Superior temporal gyrus (tissue), 1 donor: Measurements from ENCODE around the gene MYO5B.

ENCODE experiments used
- DNase-seq: peaks from one replicate; pipeline ENCODE4 v3.0.0-alpha.2; 2016; ENCODE audit errors: extremely low spot score

Gene MYO5B

DNA sequence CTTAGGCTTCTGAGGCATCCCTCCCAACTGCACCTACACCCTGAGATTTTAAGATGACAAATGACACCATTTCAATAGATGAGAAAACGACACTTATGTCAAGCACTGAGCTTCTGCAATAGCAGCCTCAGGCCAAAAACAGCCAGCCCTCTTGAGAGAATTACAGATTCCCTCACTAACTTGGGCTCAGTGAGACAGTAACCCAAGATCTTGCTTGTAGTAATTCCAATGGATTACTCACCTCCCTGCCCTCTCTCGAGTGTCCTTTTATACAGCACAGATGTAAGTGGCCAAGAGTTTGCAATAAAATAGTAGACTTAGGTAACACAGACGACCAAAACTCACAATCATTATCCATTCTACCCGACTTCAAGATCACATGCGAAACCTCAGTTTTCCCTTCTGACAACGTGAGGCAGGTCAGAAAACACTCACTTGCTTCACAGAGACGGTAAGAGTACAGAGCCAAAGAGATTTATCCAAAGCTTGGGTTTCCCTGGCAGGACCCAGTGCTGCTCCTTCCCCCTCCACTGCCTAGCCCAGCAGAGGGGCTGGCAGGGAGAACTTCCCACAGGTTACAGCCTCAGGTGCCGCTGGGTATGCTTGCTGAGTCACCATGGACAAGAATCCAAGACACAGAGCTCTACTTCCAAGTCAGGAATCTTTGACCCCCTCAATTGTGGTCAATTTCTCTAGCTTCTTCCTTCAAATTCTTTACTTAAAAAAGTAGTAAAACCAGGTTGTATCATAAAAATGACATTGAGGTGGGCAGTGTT is 181.4 kb downstream of the MYO5B start:
- no peak for DNase-seq

DNA sequence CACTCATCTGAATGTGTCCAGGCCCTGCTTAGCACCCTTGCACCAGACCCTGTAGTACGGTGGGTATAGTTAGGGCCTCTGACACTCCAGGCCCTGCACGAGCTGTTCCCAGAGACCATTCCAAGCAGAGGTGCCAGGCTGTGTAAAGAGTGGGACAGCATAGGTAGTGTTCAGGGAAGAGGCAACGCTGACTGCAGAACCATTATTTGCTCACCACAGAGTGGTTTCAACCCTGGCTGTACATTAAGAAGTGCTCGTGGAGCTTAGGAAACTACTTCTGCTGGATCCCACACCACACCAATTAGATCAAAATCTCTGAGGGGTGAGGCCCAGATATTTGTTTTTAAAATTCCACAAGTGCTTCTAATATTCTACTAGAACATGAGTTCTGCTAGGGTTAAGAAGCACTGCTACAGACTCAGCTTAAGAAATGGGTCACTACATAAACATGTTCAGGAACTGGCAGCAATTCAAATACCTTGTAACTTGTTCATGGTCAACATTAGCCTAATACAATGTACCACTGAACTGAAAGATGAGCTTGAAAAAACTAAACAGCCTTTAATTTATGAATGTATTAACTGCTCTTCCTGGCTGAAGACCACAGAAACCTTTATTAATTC is 183.0 kb downstream of the MYO5B start:
- DNase-seq = no peak

DNA sequence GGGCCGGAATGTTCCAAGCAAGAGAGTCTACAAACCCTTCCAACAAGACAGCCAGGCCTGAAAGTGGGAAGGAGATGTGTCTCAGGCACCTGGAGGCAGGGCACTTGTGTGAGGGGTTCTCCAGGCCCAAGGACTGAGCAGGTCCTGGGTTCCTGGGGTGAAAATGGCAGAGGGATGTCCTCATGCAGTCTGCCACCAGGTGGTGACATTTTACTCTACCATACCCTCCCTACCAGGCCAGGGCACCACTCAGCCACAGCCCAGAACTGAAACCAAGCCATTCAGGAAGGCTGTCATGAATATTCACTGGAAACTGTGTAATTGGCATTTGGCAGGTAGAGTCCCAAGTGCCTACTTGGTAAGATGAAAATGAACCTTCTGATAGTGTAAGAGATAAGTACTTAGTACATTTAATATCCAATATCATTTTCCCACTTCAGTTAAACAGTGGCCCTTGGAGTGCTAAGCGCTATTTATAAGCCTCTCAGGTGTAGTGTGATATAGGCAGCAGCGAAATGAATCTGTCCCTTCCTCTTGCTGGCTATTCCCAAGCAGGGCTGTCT is 185.1 kb downstream of the MYO5B start:
- DNase-seq = peak; percentile 41

DNA sequence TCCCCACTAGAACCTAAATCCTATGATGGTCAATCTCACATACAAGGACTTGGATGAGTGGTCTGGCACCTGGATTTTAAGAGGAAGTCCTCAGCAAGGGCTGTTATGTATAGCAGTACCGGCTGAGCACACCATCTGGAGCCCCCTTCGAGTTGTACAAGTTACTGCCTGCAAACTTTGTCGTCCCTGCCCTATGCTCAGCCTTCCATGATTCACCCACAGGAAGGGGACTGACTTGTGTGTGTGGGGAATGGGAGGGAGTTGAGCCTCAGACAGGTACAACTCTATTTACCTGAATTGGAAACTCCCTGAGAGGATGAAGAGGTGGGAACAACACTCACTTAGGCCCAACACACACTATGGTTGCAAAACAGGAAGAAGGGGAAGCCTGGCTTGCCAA is 186.6 kb downstream of the MYO5B start:
- DNase-seq = no peak

DNA sequence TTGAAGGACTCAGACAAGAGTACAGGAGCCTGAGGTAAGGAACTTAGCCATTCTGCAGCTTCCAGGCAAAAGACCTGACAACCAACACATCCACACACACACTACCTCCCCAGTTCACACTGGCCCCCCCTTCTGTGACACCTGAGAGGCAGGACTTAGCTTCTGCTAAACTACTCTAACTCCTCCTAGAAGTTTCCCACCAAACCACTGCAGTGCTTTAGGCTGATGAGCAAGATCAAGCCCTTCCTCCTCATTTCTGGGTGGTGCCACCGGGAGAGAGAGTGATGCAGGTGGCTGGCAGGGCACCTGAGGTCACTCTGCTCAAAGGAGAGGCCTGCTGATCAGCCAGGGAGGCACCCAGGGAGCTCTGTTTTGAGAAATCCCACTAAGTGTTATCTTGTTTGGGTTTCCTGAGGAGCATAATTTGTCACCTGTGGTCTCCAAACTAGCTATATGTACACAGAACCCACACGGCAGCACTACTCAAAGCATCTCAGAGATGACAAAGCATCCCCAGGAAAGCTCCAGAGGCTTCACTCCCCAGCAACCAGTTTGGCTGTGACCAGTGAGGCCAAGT is 188.4 kb downstream of the MYO5B start:
- DNase-seq = no peak

DNA sequence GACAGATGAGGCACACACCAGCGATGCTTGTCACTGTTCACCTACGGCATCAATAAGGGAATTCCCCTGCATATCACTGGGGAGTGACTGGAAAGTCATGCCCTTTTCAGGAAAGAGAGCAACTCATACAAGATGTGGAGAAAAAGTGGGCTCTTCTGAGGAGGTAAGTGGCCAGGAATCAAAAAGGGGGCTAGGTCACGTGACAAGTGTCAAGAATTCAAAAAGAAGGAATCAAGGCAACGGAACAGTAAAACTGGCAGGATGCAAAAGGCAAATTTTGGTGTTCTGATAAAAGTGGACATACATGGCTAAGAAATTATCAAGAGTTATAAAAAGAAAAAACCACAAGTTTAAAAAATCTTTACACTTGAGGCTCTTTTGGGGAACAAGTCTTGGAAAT is 190.9 kb downstream of the MYO5B start:
- DNase-seq = no peak

DNA sequence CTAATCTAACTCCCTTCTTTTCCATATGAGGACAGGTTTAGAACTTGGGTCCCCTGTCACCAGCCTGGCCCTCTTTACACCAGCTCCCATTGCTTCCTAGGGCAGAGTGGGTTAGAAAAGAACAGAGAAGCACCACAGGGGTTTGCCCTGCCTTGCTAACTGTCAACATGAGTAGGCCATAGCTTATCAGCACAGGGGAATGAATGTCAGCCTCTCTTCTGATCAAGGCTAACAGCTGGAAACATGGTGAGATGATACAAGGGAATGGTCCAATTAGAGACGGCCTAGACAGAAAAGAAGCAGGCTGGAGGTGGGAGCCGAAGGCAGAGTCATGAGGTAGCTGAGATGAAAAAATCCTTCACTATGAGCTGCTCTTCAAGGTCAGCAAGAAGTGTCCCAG is 192.2 kb downstream of the MYO5B start:
- DNase-seq = no peak

DNA sequence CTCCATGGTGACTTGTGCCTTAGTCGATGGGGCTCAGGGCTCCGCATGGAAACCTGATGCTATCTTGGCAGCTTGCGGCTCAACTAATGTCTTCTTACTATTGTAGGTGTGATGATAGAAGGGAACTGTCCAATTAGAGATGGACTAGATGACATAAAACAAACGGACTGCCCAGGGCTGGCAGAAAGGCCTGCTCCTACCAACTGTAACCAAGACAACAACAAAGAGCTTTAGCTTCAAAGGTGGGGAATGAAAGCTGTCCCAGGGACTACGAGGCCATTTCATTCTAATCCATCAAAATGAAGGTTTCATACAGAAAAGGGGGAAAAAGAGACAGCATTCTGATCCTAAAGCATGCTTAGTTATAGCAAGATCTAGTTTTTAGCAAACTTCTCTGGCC is 194.7 kb downstream of the MYO5B start:
- no peak for DNase-seq

DNA sequence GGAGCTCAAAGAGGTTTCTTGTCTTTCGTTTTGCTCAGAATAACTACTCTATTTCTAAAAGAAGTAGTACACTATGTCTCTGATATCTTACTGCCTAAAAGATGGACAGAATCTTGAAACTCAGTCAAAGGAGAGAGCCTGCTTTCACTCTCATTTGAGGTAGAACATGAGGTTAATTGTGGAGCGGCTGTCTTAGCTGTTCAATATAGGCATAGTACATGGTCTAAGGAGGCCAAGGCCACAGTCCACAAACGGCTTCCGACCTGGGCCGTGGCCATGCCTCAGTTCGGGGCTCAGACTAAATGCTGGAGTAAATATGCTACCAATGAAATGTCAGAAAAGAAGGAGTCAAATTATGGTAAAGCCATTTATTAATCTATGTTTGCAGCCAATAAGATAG is 195.8 kb downstream of the MYO5B start:
- DNase-seq = no peak

DNA sequence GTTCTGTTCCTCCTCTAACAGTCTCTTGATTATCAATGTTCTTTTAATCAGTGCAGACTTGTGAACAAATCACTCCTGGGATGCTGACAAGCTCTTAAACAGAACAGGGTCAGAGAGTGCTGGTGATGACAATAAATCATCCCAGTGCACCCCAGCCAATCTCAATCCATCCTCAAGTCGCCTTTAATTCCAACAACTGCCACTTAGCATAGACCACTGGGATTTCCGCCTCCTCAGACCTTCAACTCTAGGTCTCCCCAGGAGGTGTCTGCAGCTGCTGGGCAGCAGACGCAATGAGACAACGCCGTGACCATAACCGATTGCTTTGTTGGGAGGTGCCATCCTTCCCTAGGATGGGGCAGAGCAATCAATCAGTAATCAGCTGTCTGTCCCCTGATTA is 197.4 kb downstream of the MYO5B start:
- no peak for DNase-seq

DNA sequence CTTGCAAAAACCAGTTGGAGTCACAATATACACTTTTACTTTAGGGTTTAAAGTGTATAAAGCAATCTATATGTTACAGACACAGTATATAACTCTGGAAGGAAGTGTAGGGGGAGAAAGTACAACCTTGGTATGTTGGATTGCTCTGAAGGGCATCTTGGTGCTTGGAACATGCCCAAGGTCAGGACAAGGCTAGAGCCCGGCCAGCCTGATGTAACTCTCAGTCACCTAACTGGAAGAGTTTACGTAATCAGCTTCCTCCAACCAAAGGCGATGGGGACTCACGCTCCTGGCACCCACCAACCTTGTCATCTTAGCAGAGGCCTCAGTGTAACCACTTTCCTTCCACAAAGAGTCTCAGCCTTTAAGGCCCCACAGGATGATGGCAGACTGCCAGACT is 200.5 kb downstream of the MYO5B start:
- no peak for DNase-seq

DNA sequence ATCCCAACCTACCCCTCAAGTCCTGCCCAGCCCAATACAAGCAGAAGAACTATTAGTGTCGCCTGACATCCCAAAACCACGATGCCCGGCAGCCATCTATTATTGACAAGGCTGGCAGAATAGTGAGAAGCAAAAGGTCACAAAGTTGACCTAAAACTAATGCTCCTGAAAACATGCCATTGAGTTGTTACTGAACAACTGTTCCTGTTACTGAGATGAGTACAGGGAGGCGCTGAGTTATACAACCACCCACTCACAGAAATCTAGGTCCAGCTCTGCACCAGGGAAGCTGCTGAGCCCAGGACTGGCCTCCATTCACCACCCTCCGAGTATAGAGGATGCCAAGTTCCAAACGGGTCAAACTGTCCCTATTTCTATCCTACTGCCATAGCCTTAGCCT is 201.6 kb downstream of the MYO5B start:
- no peak for DNase-seq

DNA sequence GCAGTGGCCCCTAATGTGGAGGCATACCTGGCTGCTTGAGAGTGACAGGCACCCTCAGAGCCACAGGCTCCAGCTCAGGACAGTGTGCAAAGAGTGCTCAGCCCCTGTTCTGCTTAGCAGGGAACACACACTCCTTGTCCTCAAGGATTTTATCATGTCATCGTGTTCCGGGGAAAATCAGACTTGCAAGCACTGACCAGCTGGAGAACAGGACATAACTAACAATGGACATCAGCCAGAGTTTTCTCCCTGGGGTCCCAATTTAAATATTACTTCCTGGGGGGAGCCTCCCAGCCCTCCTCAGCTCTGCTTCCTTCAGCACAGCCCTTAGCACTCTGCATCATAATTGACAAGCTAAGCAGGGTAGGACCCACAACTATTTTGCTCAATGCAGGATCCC is 206.2 kb downstream of the MYO5B start:
- no peak for DNase-seq

DNA sequence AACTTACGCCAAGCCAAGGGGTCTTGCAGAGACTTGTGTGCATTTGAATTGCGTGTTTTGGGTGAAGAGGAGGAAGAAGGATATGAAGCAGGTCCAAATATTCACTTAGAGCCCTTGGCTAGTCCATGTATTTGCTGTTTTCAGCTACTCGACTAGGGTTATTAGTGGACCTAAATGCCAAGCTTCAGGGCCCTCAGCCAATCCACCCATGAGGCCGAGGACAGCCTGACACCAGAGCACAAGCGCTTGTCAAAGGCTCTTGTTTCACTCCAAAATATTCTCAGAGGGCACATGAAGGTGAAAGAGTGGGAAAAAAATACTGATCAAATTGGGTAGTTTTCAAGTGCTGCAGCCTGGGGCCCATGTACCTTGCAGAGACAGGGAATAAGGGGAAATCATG is 206.8 kb downstream of the MYO5B start:
- no peak for DNase-seq

DNA sequence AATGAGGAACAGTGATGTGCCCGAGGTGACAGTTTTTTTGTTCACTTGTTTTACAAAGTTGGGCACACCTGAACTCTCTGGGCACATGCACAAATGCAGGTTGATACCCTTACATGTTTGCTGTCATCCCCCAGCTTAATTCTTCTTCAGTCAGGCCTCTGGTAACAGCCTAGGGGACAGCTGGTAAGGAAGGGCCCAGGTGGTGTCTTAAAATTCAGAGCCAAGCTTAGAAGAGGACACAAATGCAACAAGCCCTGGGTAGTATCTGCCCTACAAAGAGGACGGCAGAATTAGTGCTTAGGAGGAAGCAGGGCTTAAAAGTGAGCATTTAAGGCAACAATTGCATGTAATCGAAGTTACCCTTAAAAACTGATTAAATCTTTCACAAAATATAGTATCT is 209.7 kb downstream of the MYO5B start:
- DNase-seq = no peak

DNA sequence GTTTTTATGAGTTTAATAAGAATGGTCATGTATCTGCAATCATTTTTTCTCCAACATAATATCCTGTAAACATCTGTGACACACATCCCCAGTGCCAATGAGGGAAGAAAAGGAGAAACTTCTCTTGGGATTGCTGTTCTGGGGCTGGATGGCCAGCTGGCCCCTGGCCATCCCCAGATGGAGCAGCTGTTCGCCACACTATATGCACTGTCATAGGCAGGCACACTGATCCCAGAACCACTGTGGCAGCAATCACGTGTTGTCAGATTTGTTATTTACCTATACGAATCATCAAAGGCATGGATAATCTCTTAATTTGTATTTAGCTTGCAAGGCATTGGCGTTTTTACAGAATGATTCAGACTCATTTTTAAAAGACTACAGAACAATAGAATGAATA is 214.1 kb downstream of the MYO5B start:
- DNase-seq = no peak

DNA sequence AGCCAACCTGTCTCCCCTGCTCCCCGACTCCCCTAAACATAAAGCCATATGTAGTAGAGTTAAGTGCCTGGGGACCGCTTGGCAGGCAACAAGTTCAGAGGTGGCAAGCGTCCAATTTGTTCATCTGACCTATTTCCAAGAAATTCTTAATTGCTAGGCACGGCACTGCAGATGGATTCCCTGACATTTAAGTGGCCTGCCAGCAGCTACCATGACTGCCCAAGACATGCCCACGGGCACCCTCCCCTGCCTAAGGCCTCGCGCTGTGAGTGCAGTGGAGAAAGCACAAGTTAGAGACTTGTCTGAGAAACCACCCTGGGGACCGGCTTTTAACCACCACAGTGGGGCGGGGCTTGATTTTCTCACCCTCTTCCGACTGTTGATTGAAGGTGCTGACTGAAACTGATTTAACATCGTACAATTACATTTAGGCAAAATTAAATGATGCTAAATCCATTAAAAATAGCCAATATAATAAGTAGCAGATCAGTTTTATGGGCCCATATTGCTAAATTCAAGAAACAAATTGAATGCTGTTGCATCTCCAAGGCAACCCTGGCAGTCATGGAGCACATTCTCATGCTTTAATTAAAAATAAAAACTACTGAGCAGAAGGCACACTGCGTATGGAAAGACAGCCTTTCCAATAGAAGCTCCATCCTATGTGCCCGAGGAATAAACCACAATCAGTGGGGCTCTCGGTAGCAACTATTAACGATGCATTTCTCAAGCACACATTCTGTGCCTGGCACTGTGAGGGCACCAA is 218.0 kb downstream of the MYO5B start:
- no peak for DNase-seq

DNA sequence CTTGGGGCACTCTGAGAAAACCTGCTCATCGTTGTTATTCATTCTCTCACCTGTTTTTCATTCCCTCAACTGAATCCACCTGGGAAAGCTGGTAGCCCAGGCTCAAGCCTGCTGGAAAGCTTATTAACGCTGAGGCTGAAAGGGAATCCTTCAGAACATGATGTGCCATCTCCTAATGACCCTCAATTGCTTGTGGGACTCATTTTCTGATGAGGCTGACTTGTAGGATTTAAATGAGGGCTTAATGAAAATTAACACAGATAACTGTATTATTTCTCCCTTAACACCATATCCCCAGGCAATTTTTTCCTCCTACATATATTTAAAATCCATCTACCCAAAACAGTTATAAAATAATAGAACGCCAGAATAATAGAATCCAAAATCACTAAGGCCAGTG is 218.9 kb downstream of the MYO5B start:
- DNase-seq = no peak

DNA sequence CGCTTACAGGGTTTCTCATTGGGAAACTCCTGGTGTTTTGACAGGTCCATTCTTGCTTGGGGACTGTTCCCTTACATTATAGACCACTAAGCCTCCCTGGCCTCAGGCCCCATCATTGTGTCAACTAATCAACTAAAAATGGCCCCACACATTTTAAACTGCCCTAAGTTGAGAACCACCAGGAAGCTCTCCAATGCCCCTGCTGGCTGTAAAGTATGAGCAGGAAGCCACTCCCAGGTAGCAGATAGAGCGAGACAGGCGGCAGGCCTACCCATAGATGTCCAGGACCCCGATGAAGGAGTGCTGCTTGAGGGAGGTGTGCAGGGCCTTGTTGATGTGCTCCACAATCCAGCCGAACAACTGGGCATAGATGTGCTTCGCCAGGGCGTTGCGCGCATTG is 220.9 kb downstream of the MYO5B start:
- no peak for DNase-seq

DNA sequence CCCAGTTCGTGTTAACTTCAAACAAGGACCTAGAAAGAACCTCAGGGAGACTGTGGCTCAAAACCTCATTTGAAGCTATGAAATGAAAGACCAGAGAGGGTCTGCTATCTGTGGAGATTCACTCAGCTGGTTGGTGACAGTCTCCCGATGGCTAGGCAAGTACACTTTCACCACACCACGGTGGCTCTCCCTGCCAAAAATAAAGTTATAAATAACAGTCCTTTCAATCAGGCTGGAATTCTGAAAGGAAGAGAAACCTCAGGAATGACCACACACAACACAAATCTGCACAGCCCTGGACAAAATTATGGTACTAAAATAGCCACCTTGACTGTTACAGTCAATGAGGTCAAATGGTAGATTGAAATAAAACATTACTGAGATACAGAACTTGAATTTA is 221.4 kb downstream of the MYO5B start:
- DNase-seq = no peak

DNA sequence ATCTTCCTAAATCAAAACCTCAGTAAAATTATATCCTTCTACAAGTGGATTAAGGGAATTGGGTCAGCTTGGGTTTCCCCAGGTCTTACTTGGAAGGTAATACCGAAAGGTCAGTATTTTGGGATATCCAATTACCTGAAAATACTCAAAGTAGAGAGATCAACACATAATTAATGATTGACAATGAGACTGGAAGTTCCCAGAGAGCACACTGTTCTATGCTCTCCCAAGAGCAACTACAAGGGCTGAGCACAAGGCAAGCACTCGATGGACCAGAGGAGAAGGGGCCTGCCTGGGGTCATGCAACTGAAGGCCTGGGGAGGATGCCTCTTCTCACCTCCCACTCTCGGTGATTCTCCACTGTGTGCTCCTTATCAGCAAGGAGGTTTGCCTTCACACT is 222.4 kb downstream of the MYO5B start:
- DNase-seq = no peak

DNA sequence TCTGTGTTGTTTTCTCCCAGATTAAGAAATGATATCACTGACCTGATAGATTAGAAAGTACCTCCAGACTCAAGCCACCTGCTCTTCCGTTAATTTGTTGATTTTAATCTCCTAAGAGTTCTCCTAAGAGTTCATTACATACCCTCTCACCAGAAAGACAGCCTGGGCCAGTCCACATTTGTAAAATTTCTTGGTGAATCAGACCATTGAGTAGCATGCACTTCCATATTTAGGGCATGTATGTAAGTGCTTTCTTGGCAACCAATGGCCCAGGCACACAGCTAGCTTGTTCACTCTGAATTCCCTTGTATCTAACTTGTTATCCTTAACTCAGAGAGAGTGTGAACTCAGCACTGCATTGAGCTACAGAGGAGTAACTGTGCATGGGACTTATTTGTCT is 223.5 kb downstream of the MYO5B start:
- no peak for DNase-seq
